ENCODE data around the gene R3HDML.

- TF ChIP-seq POLR2AphosphoS5 (IDR thresholded peaks at IDR 0.05; ENCODE audit: low read depth) (no peak), CTCF (IDR thresholded peaks at IDR 0.05; ENCODE audit: insufficient read depth, low read length) (no peak), SPI1 (IDR thresholded peaks at IDR 0.05; ENCODE audit: borderline replicate concordance, low read depth) (no peak)
Measured at GRCh38 chr20:44398335-44398734, 61.5 kb downstream of the R3HDML start.

All from HL-60 (cell line).